A549 (cell line): Measurements from ENCODE around the gene SPSB3. TPM values are rescaled to one million over a fixed set of nuclear protein-coding genes. Genes with fewer than 3 reads are reported as not detected.

ENCODE experiments used
- ATAC-seq, 2 experiments: fragments of 200-7000 bp in 1 of 2; fragments of >200 bp in 1 of 2; cut with Nextera tagmentation in 1 of 2; cut with Tn5 transposase in 1 of 2; 3 replicates each; pipeline versions ENCODE4 v1.8.0 to v1.9.1; 2018 to 2020; ENCODE audit warnings: mild to moderate bottlenecking in 1 of 2, moderate library complexity in 1 of 2
- CTCF ChIA-PET: fragments of 300-600 bp; sonication (Branson Sonifier 250); formaldehyde crosslinking; extraction: SDS; loops from one replicate; lab custom pipeline; 2021; ENCODE audit warnings: antibody characterized with exemption, inconsistent platforms; lab: Yijun Ruan, JAX
- POLR2A ChIA-PET: fragments of 350-600 bp; formaldehyde crosslinking; extraction: SDS; loops from one replicate; lab custom pipeline; 2021; ENCODE audit warnings: antibody characterized with exemption, inconsistent platforms; lab: Yijun Ruan, JAX
- DNase-seq, 2 experiments: peaks; one replicate each; pipeline versions ENCODE4 v3.0.0 to v3.0.0-alpha.2; 2011 to 2016; ENCODE audit warnings: low read depth in 1 of 2, low spot score in 1 of 2
- FAIRE-seq: peaks from 2 replicates; lab custom pipeline; 2011; peaks lifted over from hg19 to GRCh38; lab: Jason Lieb, UNC
- H3K27ac ChIP-seq, 2 experiments: fragments of >200 bp; sonication (Bioruptor Twin); formaldehyde crosslinking; 3 replicates each; pipeline ENCODE4 v1.5.1; 2016 to 2017
- H3K4me1 ChIP-seq: fragments of >200 bp; sonication (Bioruptor Twin); formaldehyde crosslinking; 3 replicates; pipeline ENCODE4 v1.6.1; 2016
- H3K4me2 ChIP-seq: fragments of >200 bp; sonication (Bioruptor Twin); formaldehyde crosslinking; 3 replicates; pipeline ENCODE4 v1.6.1; 2016
- H3K4me3 ChIP-seq: fragments of >200 bp; sonication (Bioruptor Twin); formaldehyde crosslinking; 3 replicates; pipeline ENCODE4 v1.5.1; 2016
- H3K9me3 ChIP-seq: fragments of >200 bp; sonication (Bioruptor Twin); formaldehyde crosslinking; 3 replicates; pipeline ENCODE4 v1.6.1; 2016
- ATOH8 ChIP-seq: fragments of 250-450 bp; sonication (Bioruptor Pico); IDR thresholded peaks from 2 replicates; pipeline ENCODE4 v1.5.0; 2020; ENCODE audit warnings: low read depth, mild to moderate bottlenecking, moderate library complexity
- BHLHE40 ChIP-seq: IDR thresholded peaks from 2 replicates; pipeline ENCODE4 v1.6.1; 2012; ENCODE audit warnings: low read depth, low read length, inconsistent platforms
- CBX2 ChIP-seq: fragments of 200-600 bp; sonication (generic); IDR thresholded peaks from 2 replicates; pipeline ENCODE4 v1.6.1; 2016; ENCODE audit warnings: low read depth, mild to moderate bottlenecking, borderline replicate concordance
- CEBPB ChIP-seq, 2 experiments: fragments of >200 bp in 1 of 2; sonication (Bioruptor Twin) in 1 of 2; formaldehyde crosslinking in 1 of 2; IDR thresholded peaks; 2 replicates each; pipeline ENCODE4 v1.6.1; 2012 to 2016
- CTCF ChIP-seq: fragments of >200 bp; sonication (Bioruptor Twin); formaldehyde crosslinking; IDR thresholded peaks from 3 replicates; pipeline ENCODE4 v1.5.1; 2016
- E2F6 ChIP-seq: IDR thresholded peaks from 2 replicates; pipeline ENCODE4 v1.6.1; 2012; ENCODE audit warnings: low read depth, borderline replicate concordance
- EHMT2 ChIP-seq: fragments of 200-600 bp; sonication (generic); IDR thresholded peaks from 2 replicates; pipeline ENCODE4 v1.6.1; 2016; ENCODE audit warnings: antibody characterized with exemption, low read depth, mild to moderate bottlenecking, moderate library complexity
- ELK1 ChIP-seq: fragments of 150-350 bp; IDR thresholded peaks from 2 replicates; pipeline ENCODE4 v1.6.1; 2014; ENCODE audit warnings: low read depth, mild to moderate bottlenecking, low read length
- FOSL2 ChIP-seq, 2 experiments: fragments of 450-650 bp in 1 of 2; fragments of >200 bp in 1 of 2; sonication (Bioruptor Twin) in 1 of 2; formaldehyde crosslinking; IDR thresholded peaks; 2 replicates each; pipeline versions ENCODE4 v1.5.0 to v1.6.1; 2016 to 2020; ENCODE audit warnings: mild to moderate bottlenecking in 1 of 2, moderate library complexity in 1 of 2
- HDAC2 ChIP-seq: fragments of 200-600 bp; sonication (generic); IDR thresholded peaks from 2 replicates; pipeline ENCODE4 v1.6.1; 2016
- HES2 ChIP-seq: fragments of >200 bp; sonication (Bioruptor Twin); formaldehyde crosslinking; IDR thresholded peaks from 2 replicates; pipeline ENCODE4 v1.6.1; 2016
- HEYL ChIP-seq: fragments of 250-450 bp; sonication (Bioruptor Pico); IDR thresholded peaks from 2 replicates; pipeline ENCODE4 v1.8.0; 2021; ENCODE audit warnings: mild to moderate bottlenecking, moderate library complexity
- HMGXB4 ChIP-seq: fragments of 250-450 bp; sonication (Bioruptor Pico); IDR thresholded peaks from 2 replicates; pipeline ENCODE4 v1.5.0; 2021; ENCODE audit warnings: mild to moderate bottlenecking, moderate library complexity, borderline replicate concordance
- JUN ChIP-seq, 2 experiments: fragments of >200 bp; sonication (Bioruptor Twin); formaldehyde crosslinking; IDR thresholded peaks; 2 replicates in 1 of 2; 3 replicates in 1 of 2; pipeline ENCODE4 v1.6.1; 2016 to 2017
- KDM5A ChIP-seq: fragments of 200-600 bp; sonication (generic); IDR thresholded peaks from 2 replicates; pipeline ENCODE4 v1.6.1; 2016; ENCODE audit warnings: antibody characterized with exemption, mild to moderate bottlenecking
- MAX ChIP-seq: IDR thresholded peaks from 2 replicates; pipeline ENCODE4 v1.6.1; 2012
- MAZ ChIP-seq: fragments of 150-350 bp; IDR thresholded peaks from 2 replicates; pipeline ENCODE4 v1.6.1; 2014; ENCODE audit warnings: antibody characterized with exemption, low read depth, low read length, borderline replicate concordance
- MYC ChIP-seq: IDR thresholded peaks from 2 replicates; pipeline ENCODE4 v1.6.1; 2012; ENCODE audit warnings: mild to moderate bottlenecking, inconsistent platforms, low read length, improper control_type of control experiment, borderline replicate concordance
- NPAS2 ChIP-seq: fragments of 250-450 bp; sonication (Bioruptor Pico); IDR thresholded peaks from 2 replicates; pipeline ENCODE4 v1.8.0; 2022; ENCODE audit warnings: mild to moderate bottlenecking, moderate library complexity, borderline replicate concordance
- RARB ChIP-seq: fragments of 250-450 bp; sonication (Bioruptor Pico); IDR thresholded peaks from 2 replicates; pipeline ENCODE4 v1.8.0; 2021; ENCODE audit warnings: mild to moderate bottlenecking, moderate library complexity
- RFX5 ChIP-seq: fragments of 450-650 bp; IDR thresholded peaks from 2 replicates; pipeline ENCODE4 v1.7.1; 2014; ENCODE audit warnings: antibody characterized with exemption, mild to moderate bottlenecking, moderate library complexity
- TFCP2L1 ChIP-seq: fragments of 250-450 bp; sonication (Bioruptor Pico); IDR thresholded peaks from 2 replicates; pipeline ENCODE4 v1.5.0; 2021; ENCODE audit warnings: mild to moderate bottlenecking
- TP53 ChIP-seq: fragments of 250-450 bp; sonication (Bioruptor Pico); IDR thresholded peaks from 2 replicates; pipeline ENCODE4 v1.5.0; 2021; ENCODE audit warnings: mild to moderate bottlenecking, moderate library complexity
- ZC3H11A ChIP-seq: fragments of 450-650 bp; IDR thresholded peaks from 2 replicates; pipeline ENCODE4 v1.6.1; 2014; ENCODE audit warnings: antibody characterized with exemption, mild to moderate bottlenecking
- ZNF302 ChIP-seq: fragments of 250-450 bp; sonication (Bioruptor Pico); IDR thresholded peaks from 2 replicates; pipeline ENCODE4 v1.9.0; 2021; ENCODE audit warnings: inconsistent platforms, mild to moderate bottlenecking, moderate library complexity
- WGBS: methylation state at CpG from one replicate; pipeline ENCODE4 v1.1.6; 2017; ENCODE audit errors: missing lambda C conversion rate; 5-methylcytosine and 5-hydroxymethylcytosine counted together
- polyA plus RNA-seq, 4 experiments: library from polyadenylated mRNA; depleted of rRNA in 3 of 4; stranded (reverse); fragments of >200 nt; fragmentation: RNase III in 1 of 4; extraction: RNeasy Plus Mini Kit Qiagen cat#74134 plus additional on column Dnase treatment in 1 of 4; gene quantifications; 2 replicates in 3 of 4; 3 replicates in 1 of 4; pipeline ENCODE4 v1.2.3, GENCODE V29; 2011 to 2017

The SPSB3 gene
- polyA plus RNA-seq, 2 of the 4 experiments (the other 2 are of a cell fraction) = 9.2 to 14.6 TPM

- POLR2A ChIA-PET = interaction anchor here (0.8 to 6.5 kb wide), 2 partner anchors 8 to 68 kb away, joined by 3 to 46 read pairs; partner anchors contain the start of genes MAPK8IP3, NUBP2 and SPSB3
- H3K27ac ChIP-seq = peak overlapping the region; percentile 95 to 98
- FAIRE-seq (no peak), DNase-seq (no peak), ATAC-seq (peak in 1 of 2 experiments; percentile 1; a peak in 3 of 6 replicates)
- H3K9me3 ChIP-seq = no peaks in the 10 kb centered on the region
- H3K4me1 ChIP-seq = peaks cover 21% of the 10 kb centered on the region
- H3K4me2 ChIP-seq = peak overlapping the region; percentile 90
- CTCF ChIA-PET = interaction anchor here (0.7 to 2.3 kb wide), 15 partner anchors 9 to 96 kb away, joined by 3 to 13 read pairs (median 4); partner anchors contain the start of genes IGFALS, JPT2, MAPK8IP3 and NUBP2
- 26% methylated on average over 33 of the region's 45 CpGs for WGBS
- TF ChIP-seq CEBPB (IDR thresholded peaks at IDR 0.05) (no peak), ELK1 (no peak), MYC (no peak), JUN (IDR thresholded peaks at IDR 0.05) (no peak), FOSL2 (IDR thresholded peaks at IDR 0.05) (no peak), FOSL2 (CRISPR knock-in tag; IDR thresholded peaks at IDR 0.05) (no peak), CBX2 (no peak), KDM5A (no peak)
- peak overlapping the region; percentile 85 for H3K4me3 ChIP-seq
Observed at GRCh38 chr16:1773703-1774447, 8.5 kb downstream of the SPSB3 start.

GRCh38 chr16:1772908-1773702 is 9.3 kb downstream of the SPSB3 start, which contains the start of gene MRPS34:
MRPS34 (minus strand) TSS chr16:1773134; CDS start chr16:1773119, 15 bp downstream.
- DNase-seq (peak; percentile 70 to 93), FAIRE-seq (no peak)
- POLR2A ChIA-PET = interaction anchor here (0.6 to 6.5 kb wide), 5 partner anchors 9 to 95 kb away, joined by 3 to 46 read pairs (median 3); partner anchors contain the start of genes JPT2, NUBP2 and SPSB3
- TF ChIP-seq FOSL2 (IDR thresholded peaks at IDR 0.05) (no peak), FOSL2 (CRISPR knock-in tag; IDR thresholded peaks at IDR 0.05) (0 out of 2 replicates have a peak, but pooled peaks have one; percentile 16), EHMT2 (no peak), HES2 (no peak), ATOH8 (CRISPR knock-in tag) (0 out of 2 replicates have a peak, but pooled peaks have one; percentile 30), HDAC2 (no peak), ZNF302 (no peak), TFCP2L1 (CRISPR knock-in tag) (0 out of 2 replicates have a peak, but pooled peaks have one; percentile 12), MYC (peak; percentile 50; the same call in 1 of the 2 replicates), MAZ (0 out of 2 replicates have a peak, but pooled peaks have one; percentile 66), E2F6 (peak; percentile 73), TP53 (CRISPR knock-in tag) (no peak), RFX5 (no peak), HMGXB4 (no peak), RARB (no peak), NPAS2 (no peak), ZC3H11A (no peak), MAX (peak; percentile 92), BHLHE40 (peak; percentile 65; the same call in 1 of the 2 replicates), HEYL (no peak), CTCF (peak; percentile 83)

More at GRCh38 chr16:1772908-1773702, 9.3 kb downstream of the SPSB3 start, which contains the start of gene MRPS34:
- CTCF ChIA-PET = interaction anchor here (0.7 to 3.5 kb wide), 15 partner anchors 9 to 135 kb away, joined by 3 to 15 read pairs (median 4); partner anchors contain the start of genes IGFALS, MAPK8IP3, NUBP2 and SPSB3
- Histone ChIP-seq H3K9me3 (no peaks in the 10 kb centered on the region), H3K4me1 (peaks cover 21% of the 10 kb centered on the region), H3K27ac (peak within 1 kb of the TSS; percentile 95 to 98), H3K4me3 (peak within 1 kb of the TSS; percentile 85), H3K4me2 (peak within 1 kb of the TSS; percentile 98)
- ATAC-seq = peak; percentile 52 to 70
- WGBS = 0% methylated on average over 12 of the region's 108 CpGs
